Measurements from ENCODE around the gene SLC38A8.

SLC38A8 gene

GRCh38 chr16:83969771-83970429 is 72.7 kb downstream of the SLC38A8 start:
- TF ChIP-seq CTCF (IDR thresholded peaks at IDR 0.05) (no peak), ZFX (IDR thresholded peaks at IDR 0.05; ENCODE audit: borderline replicate concordance) (no peak)
- no peak overlapping the region for H3K27ac ChIP-seq

- TF ChIP-seq CTCF (IDR thresholded peaks at IDR 0.05) (no peak), ZFX (IDR thresholded peaks at IDR 0.05; ENCODE audit: borderline replicate concordance) (no peak)
- no peak overlapping the region for H3K27ac ChIP-seq
Observed at GRCh38 chr16:83968891-83969649, 73.5 kb downstream of the SLC38A8 start.

GRCh38 chr16:83968306-83968851 is 74.2 kb downstream of the SLC38A8 start:
- TF ChIP-seq ZFX (IDR thresholded peaks at IDR 0.05; ENCODE audit: borderline replicate concordance) = no peak
- TF ChIP-seq CTCF (IDR thresholded peaks at IDR 0.05) = peak; percentile 59

GRCh38 chr16:83967838-83968305 is 74.7 kb downstream of the SLC38A8 start, which contains the start of gene NECAB2:
TSS of gene NECAB2 (plus strand) at chr16:83968244. CDS start at chr16:83968649, 405 bp downstream.
- TF ChIP-seq ZFX (IDR thresholded peaks at IDR 0.05; ENCODE audit: borderline replicate concordance) (no peak), CTCF (IDR thresholded peaks at IDR 0.05) (peak; percentile 88)
- no peak within 1 kb of the TSS for H3K27ac ChIP-seq

More at GRCh38 chr16:83968306-83968851, 74.2 kb downstream of the SLC38A8 start:
- no peak overlapping the region for H3K27ac ChIP-seq

GRCh38 chr16:83967091-83967490 is 75.5 kb downstream of the SLC38A8 start:
- no peak overlapping the region for H3K27ac ChIP-seq
- TF ChIP-seq CTCF (IDR thresholded peaks at IDR 0.05) (no peak), ZFX (IDR thresholded peaks at IDR 0.05; ENCODE audit: borderline replicate concordance) (no peak)

GRCh38 chr16:83966153-83966696 is 76.4 kb downstream of the SLC38A8 start:
- H3K27ac ChIP-seq = no peak overlapping the region
- no peak for TF ChIP-seq ZFX (IDR thresholded peaks at IDR 0.05; ENCODE audit: borderline replicate concordance)
- no peak for TF ChIP-seq CTCF (IDR thresholded peaks at IDR 0.05)
